ENCODE data around the gene LRP5. TPM values are rescaled to one million over a fixed set of nuclear protein-coding genes. Genes with fewer than 3 reads are reported as not detected.

Gene LRP5
- total and polyA plus RNA-seq, 7 donors, result 18.0 to 63.1 (median 28.9) TPM

- no peaks in the 10 kb centered on the region for H3K4me1 ChIP-seq
- H3K9me3 ChIP-seq, result no peaks in the 10 kb centered on the region
- intact Hi-C loops (cut with DNase I), result no loop called here
- no peak overlapping the region for H3K4me3 ChIP-seq
- TF ChIP-seq EP300 (IDR thresholded peaks at IDR 0.05) (no peak), POLR2AphosphoS5 (IDR thresholded peaks at IDR 0.05) (no peak), CTCF (IDR thresholded peaks at IDR 0.05) (no peak), POLR2A (IDR thresholded peaks at IDR 0.05) (no peak)
- no peaks in the 10 kb centered on the region for H3K27me3 ChIP-seq
- DNase-seq, result no peak
- H3K27ac ChIP-seq, result no peak overlapping the region
- 96 to 98% methylated on average over 2 of the region's 2 CpGs for WGBS, 2 donors
- no peaks in the 10 kb centered on the region for H3K36me3 ChIP-seq
These were observed 22.9 kb upstream of the LRP5 start for GRCh38 chr11:68289456-68289855.

GRCh38 chr11:68293708-68294107 is 18.7 kb upstream of the LRP5 start:
- Histone ChIP-seq H3K36me3 (no peaks in the 10 kb centered on the region), H3K27me3 (no peaks in the 10 kb centered on the region), H3K4me3 (no peak overlapping the region), H3K27ac (no peak overlapping the region), H3K4me1 (peaks cover 0 to 10% (median 7%) of the 10 kb centered on the region in 4 donors), H3K9me3 (no peaks in the 10 kb centered on the region)
- 77 to 91% methylated on average over 2 of the region's 2 CpGs for WGBS, 2 donors
- no peak for DNase-seq
- TF ChIP-seq EP300 (IDR thresholded peaks at IDR 0.05) (no peak), POLR2A (IDR thresholded peaks at IDR 0.05) (no peak), CTCF (IDR thresholded peaks at IDR 0.05) (no peak), POLR2AphosphoS5 (IDR thresholded peaks at IDR 0.05) (no peak)
- intact Hi-C loops (cut with DNase I), result no loop called here

GRCh38 chr11:68295271-68295670 is 17.1 kb upstream of the LRP5 start:
- H3K27me3 ChIP-seq, result no peaks in the 10 kb centered on the region
- peaks cover 0 to 10% (median 7%) of the 10 kb centered on the region in 4 donors for H3K4me1 ChIP-seq
- no peaks in the 10 kb centered on the region for H3K36me3 ChIP-seq
- H3K4me3 ChIP-seq, result no peak overlapping the region
- H3K9me3 ChIP-seq, result no peaks in the 10 kb centered on the region
- no peak for DNase-seq
- no peak for TF ChIP-seq EP300 (IDR thresholded peaks at IDR 0.05)
- H3K27ac ChIP-seq, result no peak overlapping the region
- WGBS, 2 donors, result 95% methylated on average over 1 of the region's 1 CpG
- intact Hi-C loops (cut with DNase I), result loop anchor here (5.0 kb wide), 1 partner anchor 88 kb away; no protein-coding TSS in a partner anchor

- Histone ChIP-seq H3K9me3 (no peaks in the 10 kb centered on the region), H3K4me1 (peaks cover 0 to 10% (median 7%) of the 10 kb centered on the region in 4 donors), H3K36me3 (no peaks in the 10 kb centered on the region), H3K4me3 (no peak overlapping the region), H3K27me3 (no peaks in the 10 kb centered on the region), H3K27ac (no peak overlapping the region)
- 91% methylated on average over 5 of the region's 5 CpGs for WGBS, 2 donors
- no peak for DNase-seq
- TF ChIP-seq POLR2AphosphoS5 (IDR thresholded peaks at IDR 0.05) (no peak), POLR2A (IDR thresholded peaks at IDR 0.05) (no peak), EP300 (IDR thresholded peaks at IDR 0.05) (no peak), CTCF (IDR thresholded peaks at IDR 0.05) (no peak)
- intact Hi-C loops (cut with DNase I), result loop anchor here (5.0 kb wide), 1 partner anchor 89 kb away; no protein-coding TSS in a partner anchor
These were observed 16.5 kb upstream of the LRP5 start for GRCh38 chr11:68295940-68296339.

GRCh38 chr11:68296344-68297051 is 15.9 kb upstream of the LRP5 start:
- TF ChIP-seq POLR2A (IDR thresholded peaks at IDR 0.05), result no peak
- TF ChIP-seq EP300 (IDR thresholded peaks at IDR 0.05), result no peak
- TF ChIP-seq POLR2AphosphoS5 (IDR thresholded peaks at IDR 0.05), result no peak
- no peak for TF ChIP-seq CTCF (IDR thresholded peaks at IDR 0.05)
- Histone ChIP-seq H3K9me3 (no peaks in the 10 kb centered on the region), H3K27me3 (no peaks in the 10 kb centered on the region), H3K36me3 (no peaks in the 10 kb centered on the region), H3K4me3 (no peak overlapping the region), H3K4me1 (peaks cover 0 to 10% (median 7%) of the 10 kb centered on the region in 4 donors), H3K27ac (no peak overlapping the region)
- intact Hi-C loops (cut with DNase I), result loop anchor here (1.0 to 5.0 kb wide), 3 partner anchors 39 to 151 kb away; no protein-coding TSS in a partner anchor
- 44 to 74% methylated on average over 15 of the region's 15 CpGs for WGBS, 2 donors
- no peak for DNase-seq
